K562 (cell line): ENCODE results near the gene SERTAD2. TPM values are rescaled to one million over a fixed set of nuclear protein-coding genes. Genes with fewer than 3 reads are reported as not detected.
A peak's percentile ranks its signal among the peaks of the same experiment; 100 is the strongest.

Experiments
- ATAC-seq: fragments of 200-7000 bp; cut with Tn5 transposase; 3 replicates; pipeline ENCODE4 v1.9.1; 2020; ENCODE audit warnings: moderate library complexity
- BruUV-seq: library from RNA; stranded (reverse); fragments of 400-500 nt; replicated peaks from 2 replicates; lab custom pipeline; 2021; lab: Mats Ljungman, UMichigan
- CTCF ChIA-PET: fragments of 300-600 bp; formaldehyde crosslinking; extraction: SDS; loops from one replicate; lab custom pipeline; 2021; ENCODE audit warnings: low intra/inter-chr PET ratio; lab: Yijun Ruan, JAX
- POLR2A ChIA-PET: fragments of 300-600, 350-650 bp; sonication (Branson Sonifier 250); formaldehyde crosslinking; extraction: SDS; loops from one replicate; lab custom pipeline; 2021; ENCODE audit warnings: antibody characterized with exemption, inconsistent platforms; lab: Yijun Ruan, JAX
- DNase-seq, 4 experiments: peaks; one replicate each; pipeline versions ENCODE4 v3.0.0 to v3.0.0-alpha.2; 2011 to 2018; ENCODE audit warnings: low spot score in 3 of 4, mixed read lengths in 3 of 4; ENCODE audit errors: extremely low read depth in 1 of 4
- FAIRE-seq: peaks from 2 replicates; lab custom pipeline; 2011; peaks lifted over from hg19 to GRCh38; lab: Jason Lieb, UNC
- H2AFZ ChIP-seq: 2 replicates; pipeline ENCODE4 v1.6.0; 2011; ENCODE audit warnings: low read depth, low read length, control low read depth, inconsistent platforms
- H3K27ac ChIP-seq: fragments of 200-600 bp; 3 replicates; pipeline ENCODE4 v1.8.0; 2011; ENCODE audit warnings: low read depth, mild to moderate bottlenecking, control low read depth, inconsistent platforms, low read length, moderate library complexity, mixed read lengths; ENCODE audit errors: extremely low read depth
- H3K27me3 ChIP-seq, 2 experiments: fragments of 300-600 bp in 1 of 2; 2 replicates in 1 of 2; 3 replicates in 1 of 2; pipeline versions ENCODE4 v1.6.0 to v1.8.0; 2011; ENCODE audit warnings: inconsistent platforms in 2 of 2, low read length in 2 of 2, mild to moderate bottlenecking in 1 of 2, mixed read lengths in 1 of 2, moderate library complexity in 1 of 2; ENCODE audit not compliant: control insufficient read depth in 2 of 2, insufficient read depth in 2 of 2
- H3K36me3 ChIP-seq: fragments of 300-600 bp; 3 replicates; pipeline ENCODE4 v1.8.0; 2011; ENCODE audit warnings: mild to moderate bottlenecking, low read length, inconsistent platforms; ENCODE audit not compliant: control insufficient read depth, insufficient read depth
- H3K4me1 ChIP-seq, 2 experiments: fragments of 200-600 bp in 1 of 2; replicated peaks in 1 of 2; 2 replicates in 1 of 2; 3 replicates in 1 of 2; pipeline versions ENCODE4 v1.5.1 to v1.8.0; 2011; ENCODE audit warnings: inconsistent platforms in 2 of 2, low read length in 2 of 2, mild to moderate bottlenecking in 1 of 2, mixed read lengths in 1 of 2, moderate library complexity in 1 of 2; ENCODE audit not compliant: control insufficient read depth in 2 of 2, insufficient read depth in 2 of 2
- H3K4me2 ChIP-seq: 2 replicates; pipeline ENCODE4 v1.6.1; 2011; ENCODE audit warnings: low read length, control low read depth, inconsistent platforms, mixed read lengths; ENCODE audit not compliant: insufficient read depth
- H3K4me3 ChIP-seq: fragments of 200-600 bp; sonication (generic), shearing (Covaris generic); 2 replicates; pipeline ENCODE4 v1.5.1; 2016; ENCODE audit warnings: control low read depth, inconsistent platforms
- H3K79me2 ChIP-seq: fragments of 200-600 bp; 3 replicates; pipeline ENCODE4 v1.8.0; 2011; ENCODE audit warnings: low read length, inconsistent platforms; ENCODE audit not compliant: control insufficient read depth, insufficient read depth
- H3K9ac ChIP-seq, 2 experiments: 2 replicates each; pipeline versions ENCODE4 v1.6.0 to v1.6.1; 2011; ENCODE audit warnings: low read depth in 2 of 2, low read length in 2 of 2, control low read depth in 1 of 2, inconsistent platforms in 1 of 2, mild to moderate bottlenecking in 1 of 2, mixed read lengths in 1 of 2; ENCODE audit not compliant: insufficient read depth in 1 of 2
- H3K9me1 ChIP-seq: one replicate; pipeline ENCODE4 v1.6.0; 2011; ENCODE audit warnings: inconsistent platforms, mild to moderate bottlenecking, low read length, moderate library complexity; ENCODE audit not compliant: control insufficient read depth, insufficient read depth
- H3K9me3 ChIP-seq: replicated peaks from 2 replicates; pipeline ENCODE4 v1.5.1; 2011; ENCODE audit warnings: low read depth, low read length, inconsistent platforms; ENCODE audit not compliant: control insufficient read depth, insufficient read depth
- H4K20me1 ChIP-seq: replicated peaks from 2 replicates; pipeline ENCODE4 v1.6.1; 2011; ENCODE audit warnings: low read length, inconsistent platforms, mixed read lengths; ENCODE audit not compliant: control insufficient read depth, insufficient read depth
- CBFA2T3 ChIP-seq: fragments of 450-650 bp; IDR thresholded peaks from 2 replicates; pipeline ENCODE4 v1.6.1; 2017
- CHD2 ChIP-seq: IDR thresholded peaks from 2 replicates; pipeline ENCODE4 v1.6.1; 2011; ENCODE audit warnings: low read depth, low read length
- FOXA1 ChIP-seq: fragments of 450-650 bp; IDR thresholded peaks from 2 replicates; pipeline ENCODE4 v1.6.1; 2016; ENCODE audit warnings: mild to moderate bottlenecking, borderline replicate concordance
- HDAC8 ChIP-seq: fragments of 450-650 bp; IDR thresholded peaks from 2 replicates; pipeline ENCODE4 v1.6.1; 2016; ENCODE audit warnings: mild to moderate bottlenecking, missing genetic modification characterization, moderate library complexity, missing compliant biosample characterization
- JUND ChIP-seq, 2 experiments: IDR thresholded peaks; 2 replicates in 1 of 2; 3 replicates in 1 of 2; pipeline ENCODE4 v1.6.1; 2011; ENCODE audit warnings: borderline replicate concordance in 2 of 2, low read depth in 2 of 2, low read length in 2 of 2, improper control_type of control experiment in 1 of 2, missing biosample characterization in 1 of 2, missing genetic modification characterization in 1 of 2, missing genetic modification reagents in 1 of 2
- L3MBTL2 ChIP-seq: fragments of 450-650 bp; IDR thresholded peaks from 2 replicates; pipeline ENCODE4 v1.6.1; 2016; ENCODE audit warnings: mild to moderate bottlenecking, moderate library complexity
- MBD1 ChIP-seq: fragments of 250-450 bp; sonication (Bioruptor Pico); IDR thresholded peaks from 2 replicates; pipeline ENCODE4 v1.8.0; 2022; ENCODE audit warnings: inconsistent platforms
- MBD2 ChIP-seq: sonication (generic); IDR thresholded peaks from 2 replicates; pipeline ENCODE4 v1.6.1; 2016; ENCODE audit warnings: low read depth, borderline replicate concordance
- NFIC ChIP-seq: fragments of 450-650 bp; IDR thresholded peaks from 2 replicates; pipeline ENCODE4 v1.6.1; 2017; ENCODE audit warnings: mild to moderate bottlenecking, inconsistent platforms
- POU5F1 ChIP-seq: fragments of 150-350 bp; IDR thresholded peaks from 2 replicates; pipeline ENCODE4 v1.6.1; 2014; ENCODE audit warnings: borderline replicate concordance, low read length, low read depth, mild to moderate bottlenecking; ENCODE audit not compliant: partially characterized antibody
- SMARCA5 ChIP-seq: fragments of 450-650 bp; IDR thresholded peaks from 2 replicates; pipeline ENCODE4 v1.6.1; 2016
- SPI1 ChIP-seq: IDR thresholded peaks from 2 replicates; pipeline ENCODE4 v1.6.1; 2011; ENCODE audit warnings: low read depth, low read length, control low read depth, borderline replicate concordance
- TEAD1 ChIP-seq, 2 experiments: fragments of 450-650 bp in 1 of 2; sonication (generic) in 1 of 2; formaldehyde crosslinking; IDR thresholded peaks; 2 replicates each; pipeline versions ENCODE4 v1.4.0 to v1.8.0; 2020 to 2022; ENCODE audit warnings: mild to moderate bottlenecking in 2 of 2, missing genetic modification reagents in 1 of 2
- ZC3H4 ChIP-seq: sonication (generic); formaldehyde crosslinking; IDR thresholded peaks from 2 replicates; pipeline ENCODE4 v1.9.0; 2021; ENCODE audit warnings: missing genetic modification reagents, borderline replicate concordance
- ZNF324 ChIP-seq: fragments of 250-450 bp; sonication (Bioruptor Pico); IDR thresholded peaks from 2 replicates; pipeline ENCODE4 v1.4.0; 2020; ENCODE audit warnings: mild to moderate bottlenecking
- WGBS: fragments of 100-300 bp; shearing (Covaris generic); methylation state at CpG from one replicate; pipeline ENCODE4 v1.1.6; 2016; ENCODE audit warnings: low coverage, mixed read lengths; ENCODE audit not compliant: insufficient coverage; ENCODE audit errors: missing lambda C conversion rate; 5-methylcytosine and 5-hydroxymethylcytosine counted together
- in situ Hi-C: fragments of 300-500 bp; cut with MboI; formaldehyde crosslinking; loops from 4 replicates; pipeline ENCODE4 v1.15.0; 2018; ENCODE audit warnings: inconsistent platforms, mixed read lengths
- intact Hi-C: fragments of 100-400 bp; cut with micrococcal nuclease; formaldehyde crosslinking; loops from 2 replicates; pipeline ENCODE4 v1.14.2; 2022
- polyA plus RNA-seq, 8 experiments: library from polyadenylated mRNA; depleted of rRNA in 4 of 8; stranded (reverse) in 5 of 8; unstranded in 3 of 8; fragments of >200 nt; fragmentation: Nextera tagmentation in 2 of 8; fragmentation: Illumina TruSeq in 1 of 8; extraction: Ambion mirVana in 2 of 8; extraction: Trizol in 1 of 8; gene quantifications; 2 replicates each; pipeline versions ENCODE4 v1.2.1 to v1.2.3, GENCODE V29; 2011 to 2014; ENCODE audit warnings: inconsistent platforms in 1 of 8, missing spikeins in 1 of 8
- total RNA-seq, 7 experiments: library from RNA; depleted of rRNA in 6 of 7; stranded (reverse); fragments of >200 nt in 6 of 7; fragmentation: Illumina TruSeq in 2 of 7; extraction: Trizol in 2 of 7; gene quantifications; 2 replicates each; pipeline versions ENCODE4 v1.2.1 to v1.2.3, GENCODE V29; 2011 to 2021; ENCODE audit warnings: low replicate concordance in 1 of 7
- TF ChIP-seq, protein P1 (sequence below): sonication (generic); formaldehyde crosslinking; IDR thresholded peaks from 2 replicates; pipeline ENCODE4 v1.9.0; 2022; ENCODE audit warnings: mild to moderate bottlenecking, missing genetic modification reagents
- TF ChIP-seq, protein P2 (sequence below): sonication (generic); formaldehyde crosslinking; IDR thresholded peaks from 2 replicates; pipeline ENCODE4 v1.8.1; 2023; ENCODE audit warnings: missing genetic modification reagents, mild to moderate bottlenecking, borderline replicate concordance

The SERTAD2 gene
- total and polyA plus RNA-seq, 9 of the 15 experiments (the other 6 are each of a cell fraction or from before 2014, with no cell fraction given), result 3.0 to 12.5 (median 6.1) TPM

DNA sequence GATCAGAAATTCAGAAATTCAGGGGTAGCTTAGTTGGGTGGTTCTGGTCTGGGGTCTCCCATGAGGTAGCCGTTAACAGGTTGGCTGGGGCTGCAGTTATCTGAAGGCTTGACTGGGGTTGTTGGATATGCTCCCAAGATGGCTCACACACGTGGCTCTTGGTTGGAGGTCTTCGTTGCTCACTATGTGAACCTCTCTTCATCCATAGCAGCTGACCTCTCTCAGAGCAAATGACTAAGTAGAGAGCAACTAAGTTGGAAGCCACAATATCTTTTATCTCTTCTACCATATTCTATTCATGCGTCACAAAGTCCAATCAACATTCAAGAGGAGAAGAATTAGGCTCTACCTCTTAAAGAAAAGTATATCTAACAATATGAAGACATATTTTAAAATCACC, 38.7 kb upstream of the SERTAD2 start:
- no peaks in the 10 kb centered on the region for H4K20me1 ChIP-seq
- no peaks in the 10 kb centered on the region for H3K9me3 ChIP-seq
- no peaks in the 10 kb centered on the region for H3K36me3 ChIP-seq
- no peak overlapping the region for H3K4me3 ChIP-seq
- intact Hi-C loops, result no loop called here
- CTCF ChIA-PET, result no interaction called here
- no peaks in the 10 kb centered on the region for H3K4me1 ChIP-seq
- peak; percentile 51 for FAIRE-seq
- POLR2A ChIA-PET, result interaction anchor here (1.2 kb wide), 1 partner anchor 38 kb away, joined by 5 read pairs; the partner anchor contains the start of gene SERTAD2
- H3K9ac ChIP-seq, result no peak overlapping the region
- H3K27me3 ChIP-seq, result no peaks in the 10 kb centered on the region
- H3K9me1 ChIP-seq, result no peaks in the 10 kb centered on the region
- H3K79me2 ChIP-seq, result no peaks in the 10 kb centered on the region
- in situ Hi-C loops, result no loop called here
- peak in 1 of 4 experiments; percentile 39 for DNase-seq
- H3K27ac ChIP-seq, result no peak overlapping the region
- H3K4me2 ChIP-seq, result no peak overlapping the region
- 15% methylated on average over 4 of the region's 4 CpGs for WGBS
- ATAC-seq, result no peak
- no peak overlapping the region for H2AFZ ChIP-seq
- no TSS peak for BruUV-seq
- TF ChIP-seq ZC3H4, result no peak
- TF ChIP-seq TEAD1 (CRISPR knock-in tag; IDR thresholded peaks at IDR 0.05), result no peak
- TF ChIP-seq, protein P1, sequence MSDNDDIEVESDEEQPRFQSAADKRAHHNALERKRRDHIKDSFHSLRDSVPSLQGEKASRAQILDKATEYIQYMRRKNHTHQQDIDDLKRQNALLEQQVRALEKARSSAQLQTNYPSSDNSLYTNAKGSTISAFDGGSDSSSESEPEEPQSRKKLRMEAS (CRISPR knock-in tag), result peak; percentile 37; the same call in 1 of the 2 replicates
- no peak for TF ChIP-seq SPI1
- TF ChIP-seq POU5F1, result no peak
- no peak for TF ChIP-seq CHD2
- no peak for TF ChIP-seq ZNF324 (CRISPR knock-in tag)
- TF ChIP-seq MBD1 (CRISPR knock-in tag), result no peak
- TF ChIP-seq L3MBTL2, result peak; percentile 51
- no peak for TF ChIP-seq MBD2
- no peak for TF ChIP-seq NFIC
- TF ChIP-seq, protein P2, sequence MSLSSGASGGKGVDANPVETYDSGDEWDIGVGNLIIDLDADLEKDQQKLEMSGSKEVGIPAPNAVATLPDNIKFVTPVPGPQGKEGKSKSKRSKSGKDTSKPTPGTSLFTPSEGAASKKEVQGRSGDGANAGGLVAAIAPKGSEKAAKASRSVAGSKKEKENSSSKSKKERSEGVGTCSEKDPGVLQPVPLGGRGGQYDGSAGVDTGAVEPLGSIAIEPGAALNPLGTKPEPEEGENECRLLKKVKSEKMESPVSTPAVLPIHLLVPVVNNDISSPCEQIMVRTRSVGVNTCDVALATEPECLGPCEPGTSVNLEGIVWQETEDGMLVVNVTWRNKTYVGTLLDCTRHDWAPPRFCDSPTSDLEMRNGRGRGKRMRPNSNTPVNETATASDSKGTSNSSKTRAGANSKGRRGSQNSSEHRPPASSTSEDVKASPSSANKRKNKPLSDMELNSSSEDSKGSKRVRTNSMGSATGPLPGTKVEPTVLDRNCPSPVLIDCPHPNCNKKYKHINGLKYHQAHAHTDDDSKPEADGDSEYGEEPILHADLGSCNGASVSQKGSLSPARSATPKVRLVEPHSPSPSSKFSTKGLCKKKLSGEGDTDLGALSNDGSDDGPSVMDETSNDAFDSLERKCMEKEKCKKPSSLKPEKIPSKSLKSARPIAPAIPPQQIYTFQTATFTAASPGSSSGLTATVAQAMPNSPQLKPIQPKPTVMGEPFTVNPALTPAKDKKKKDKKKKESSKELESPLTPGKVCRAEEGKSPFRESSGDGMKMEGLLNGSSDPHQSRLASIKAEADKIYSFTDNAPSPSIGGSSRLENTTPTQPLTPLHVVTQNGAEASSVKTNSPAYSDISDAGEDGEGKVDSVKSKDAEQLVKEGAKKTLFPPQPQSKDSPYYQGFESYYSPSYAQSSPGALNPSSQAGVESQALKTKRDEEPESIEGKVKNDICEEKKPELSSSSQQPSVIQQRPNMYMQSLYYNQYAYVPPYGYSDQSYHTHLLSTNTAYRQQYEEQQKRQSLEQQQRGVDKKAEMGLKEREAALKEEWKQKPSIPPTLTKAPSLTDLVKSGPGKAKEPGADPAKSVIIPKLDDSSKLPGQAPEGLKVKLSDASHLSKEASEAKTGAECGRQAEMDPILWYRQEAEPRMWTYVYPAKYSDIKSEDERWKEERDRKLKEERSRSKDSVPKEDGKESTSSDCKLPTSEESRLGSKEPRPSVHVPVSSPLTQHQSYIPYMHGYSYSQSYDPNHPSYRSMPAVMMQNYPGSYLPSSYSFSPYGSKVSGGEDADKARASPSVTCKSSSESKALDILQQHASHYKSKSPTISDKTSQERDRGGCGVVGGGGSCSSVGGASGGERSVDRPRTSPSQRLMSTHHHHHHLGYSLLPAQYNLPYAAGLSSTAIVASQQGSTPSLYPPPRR (CRISPR knock-in tag), result no peak
- peak; percentile 28; the same call in 1 of the 2 replicates for TF ChIP-seq JUND (IDR thresholded peaks at IDR 0.05; ENCODE audit: borderline replicate concordance, low read depth, low read length)
- TF ChIP-seq JUND (tag; IDR thresholded peaks at IDR 0.05; ENCODE audit: borderline replicate concordance, low read depth, low read length), result 0 out of 3 replicates have a peak, but pooled peaks have one; percentile 42
- TF ChIP-seq FOXA1, result no peak
- no peak for TF ChIP-seq HDAC8
- peak; percentile 15; the same call in 1 of the 2 replicates for TF ChIP-seq CBFA2T3
- no peak for TF ChIP-seq SMARCA5
